Loucy (cell line): Measurements from ENCODE around the gene PPP2R5C.

ENCODE experiments used
- EZH2phosphoT487 ChIP-seq: fragments of 200-600 bp; IDR thresholded peaks from 2 replicates; pipeline ENCODE4 v1.6.1; 2018; ENCODE audit warnings: antibody characterized with exemption, mild to moderate bottlenecking, moderate library complexity, borderline replicate concordance
- TF ChIP-seq, protein P1 (sequence below): fragments of 200-600 bp; sonication (generic); conservative IDR thresholded peaks from 2 replicates; pipeline ENCODE4 v1.5.1; 2014; ENCODE audit warnings: mild to moderate bottlenecking, antibody characterized with exemption, low read length

DNA sequence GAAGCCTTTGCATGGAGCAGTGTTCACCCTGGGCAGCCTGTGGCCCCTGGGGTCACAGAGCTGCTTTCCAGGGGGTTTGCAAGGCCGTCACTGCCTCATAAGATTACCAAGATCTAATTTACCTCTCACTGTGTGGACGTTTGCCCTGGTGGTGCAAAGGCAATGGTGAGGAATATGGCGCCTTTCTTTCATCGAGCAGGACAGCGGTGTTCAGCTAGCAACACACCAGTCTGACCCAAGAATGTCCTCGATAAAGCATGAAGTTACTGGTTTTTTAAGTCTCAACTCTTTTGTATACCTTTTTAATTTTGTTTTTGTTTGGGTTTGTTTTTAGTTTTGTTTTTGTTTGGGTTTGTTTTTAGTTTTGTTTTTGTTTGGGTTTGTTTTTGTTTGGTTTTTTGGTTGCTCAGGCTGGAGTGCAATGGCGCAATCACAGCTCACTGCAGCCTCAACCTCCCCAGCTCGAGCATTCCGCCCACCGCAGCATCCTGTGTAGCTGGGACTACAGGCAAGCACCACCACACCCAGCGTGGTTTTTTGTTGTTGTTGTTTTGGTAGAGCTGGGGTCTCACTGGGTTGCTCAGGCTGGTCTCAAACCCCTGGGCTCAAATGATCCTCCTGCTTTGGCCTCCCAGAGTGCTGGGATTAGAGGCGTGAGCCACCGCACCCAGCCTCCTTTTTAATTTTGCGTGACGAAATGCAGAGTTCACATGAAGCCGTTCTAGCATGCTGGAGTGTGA is 57.9 kb downstream of the PPP2R5C start:
- TF ChIP-seq, protein P1, sequence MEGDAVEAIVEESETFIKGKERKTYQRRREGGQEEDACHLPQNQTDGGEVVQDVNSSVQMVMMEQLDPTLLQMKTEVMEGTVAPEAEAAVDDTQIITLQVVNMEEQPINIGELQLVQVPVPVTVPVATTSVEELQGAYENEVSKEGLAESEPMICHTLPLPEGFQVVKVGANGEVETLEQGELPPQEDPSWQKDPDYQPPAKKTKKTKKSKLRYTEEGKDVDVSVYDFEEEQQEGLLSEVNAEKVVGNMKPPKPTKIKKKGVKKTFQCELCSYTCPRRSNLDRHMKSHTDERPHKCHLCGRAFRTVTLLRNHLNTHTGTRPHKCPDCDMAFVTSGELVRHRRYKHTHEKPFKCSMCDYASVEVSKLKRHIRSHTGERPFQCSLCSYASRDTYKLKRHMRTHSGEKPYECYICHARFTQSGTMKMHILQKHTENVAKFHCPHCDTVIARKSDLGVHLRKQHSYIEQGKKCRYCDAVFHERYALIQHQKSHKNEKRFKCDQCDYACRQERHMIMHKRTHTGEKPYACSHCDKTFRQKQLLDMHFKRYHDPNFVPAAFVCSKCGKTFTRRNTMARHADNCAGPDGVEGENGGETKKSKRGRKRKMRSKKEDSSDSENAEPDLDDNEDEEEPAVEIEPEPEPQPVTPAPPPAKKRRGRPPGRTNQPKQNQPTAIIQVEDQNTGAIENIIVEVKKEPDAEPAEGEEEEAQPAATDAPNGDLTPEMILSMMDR, result no peak
- no peak for TF ChIP-seq EZH2phosphoT487
